OCI-LY3 (cell line): ENCODE measurements around the gene HDAC4.

Experiments
- H2AFZ ChIP-seq: fragments of 200-600, 300-600 bp; shearing (Covaris generic); 2 replicates; pipeline ENCODE4 v1.6.0; 2014; ENCODE audit warnings: antibody characterized with exemption, low read depth, low read length
- H3K27ac ChIP-seq: fragments of 200-600, 300-600 bp; sonication (generic); 2 replicates; pipeline ENCODE4 v1.5.1; 2014; ENCODE audit warnings: mild to moderate bottlenecking, low read length, moderate library complexity, mixed read lengths
- H3K27me3 ChIP-seq: fragments of 200-600, 300-600 bp; sonication (generic); 2 replicates; pipeline ENCODE4 v1.6.1; 2014; ENCODE audit warnings: low read depth, low read length, mixed read lengths
- H3K36me3 ChIP-seq: fragments of 200-600, 300-600 bp; sonication (generic); replicated peaks from 2 replicates; pipeline ENCODE3; 2014; ENCODE audit warnings: low read depth, low read length, mixed read lengths
- H3K4me1 ChIP-seq: fragments of 300-600, 200-600 bp; sonication (generic); 2 replicates; pipeline ENCODE4 v1.6.1; 2014; ENCODE audit warnings: low read length, mixed read lengths
- H3K4me2 ChIP-seq: fragments of 200-600, 300-600 bp; sonication (generic); 2 replicates; pipeline ENCODE4 v1.6.1; 2014; ENCODE audit warnings: low read length, mixed read lengths
- H3K4me3 ChIP-seq: fragments of 300-600, 200-600 bp; sonication (generic); 2 replicates; pipeline ENCODE4 v1.5.1; 2014; ENCODE audit warnings: antibody characterized with exemption, mild to moderate bottlenecking, low read length, moderate library complexity
- H3K79me2 ChIP-seq: fragments of 300-600, 200-600 bp; shearing (Covaris generic); 2 replicates; pipeline ENCODE4 v1.6.1; 2014; ENCODE audit warnings: mild to moderate bottlenecking, low read length, mixed read lengths
- H3K9ac ChIP-seq: fragments of 300-600, 200-600 bp; shearing (Covaris generic); 2 replicates; pipeline ENCODE4 v1.6.0; 2014; ENCODE audit warnings: mild to moderate bottlenecking, low read length, moderate library complexity
- H3K9me3 ChIP-seq: fragments of 200-600, 300-600 bp; shearing (Covaris generic); 2 replicates; pipeline ENCODE4 v1.6.1; 2014; ENCODE audit warnings: low read length, mixed read lengths; ENCODE audit not compliant: insufficient read depth
- H4K20me1 ChIP-seq: fragments of 200-600, 300-600 bp; sonication (generic); 2 replicates; pipeline ENCODE4 v1.6.1; 2016; ENCODE audit warnings: low read length, mixed read lengths; ENCODE audit not compliant: insufficient read depth
- CTCF ChIP-seq: fragments of 200-600, 300-600 bp; sonication (generic); IDR thresholded peaks from 2 replicates; pipeline ENCODE4 v1.5.1; 2014; ENCODE audit warnings: antibody characterized with exemption, low read length, low read depth
- EZH2phosphoT487 ChIP-seq: fragments of 200-600 bp; shearing (Covaris generic); IDR thresholded peaks from 2 replicates; pipeline ENCODE4 v1.6.1; 2018; ENCODE audit warnings: antibody characterized with exemption, mixed run types, low read depth

HDAC4 gene

GRCh38 chr2:239095460-239096081, 305.2 kb downstream of the HDAC4 start:
- Histone ChIP-seq H3K9me3 (no peaks in the 10 kb centered on the region), H3K4me3 (no peak overlapping the region), H3K27ac (no peak overlapping the region), H2AFZ (no peak overlapping the region), H3K27me3 (no peaks in the 10 kb centered on the region), H3K79me2 (no peaks in the 10 kb centered on the region), H4K20me1 (no peaks in the 10 kb centered on the region), H3K4me2 (no peak overlapping the region), H3K9ac (no peak overlapping the region), H3K36me3 (no peaks in the 10 kb centered on the region), H3K4me1 (no peaks in the 10 kb centered on the region)
- TF ChIP-seq CTCF (no peak), EZH2phosphoT487 (no peak)

GRCh38 chr2:239094867-239095266, 306.0 kb downstream of the HDAC4 start:
- Histone ChIP-seq H4K20me1 (no peaks in the 10 kb centered on the region), H3K9me3 (no peaks in the 10 kb centered on the region), H3K4me2 (no peak overlapping the region), H3K27me3 (no peaks in the 10 kb centered on the region), H2AFZ (no peak overlapping the region), H3K79me2 (no peaks in the 10 kb centered on the region), H3K27ac (no peak overlapping the region), H3K9ac (no peak overlapping the region), H3K4me1 (no peaks in the 10 kb centered on the region), H3K36me3 (no peaks in the 10 kb centered on the region), H3K4me3 (no peak overlapping the region)
- TF ChIP-seq CTCF (no peak), EZH2phosphoT487 (no peak)

- Histone ChIP-seq H3K4me2 (no peak overlapping the region), H3K4me1 (no peaks in the 10 kb centered on the region), H3K9me3 (no peaks in the 10 kb centered on the region), H3K36me3 (no peaks in the 10 kb centered on the region), H4K20me1 (no peaks in the 10 kb centered on the region), H3K27me3 (no peaks in the 10 kb centered on the region), H3K9ac (no peak overlapping the region), H3K4me3 (no peak overlapping the region), H2AFZ (no peak overlapping the region), H3K79me2 (no peaks in the 10 kb centered on the region), H3K27ac (no peak overlapping the region)
- no peak for TF ChIP-seq EZH2phosphoT487
- no peak for TF ChIP-seq CTCF
These were observed 306.9 kb downstream of the HDAC4 start for GRCh38 chr2:239093952-239094351.

GRCh38 chr2:239093542-239093941, 307.3 kb downstream of the HDAC4 start:
- no peak overlapping the region for H3K9ac ChIP-seq
- no peak overlapping the region for H3K4me2 ChIP-seq
- no peak overlapping the region for H3K4me3 ChIP-seq

More at GRCh38 chr2:239093542-239093941, 307.3 kb downstream of the HDAC4 start:
- Histone ChIP-seq H3K27ac (no peak overlapping the region), H4K20me1 (no peaks in the 10 kb centered on the region), H2AFZ (no peak overlapping the region), H3K36me3 (no peaks in the 10 kb centered on the region), H3K9me3 (no peaks in the 10 kb centered on the region), H3K27me3 (no peaks in the 10 kb centered on the region), H3K4me1 (no peaks in the 10 kb centered on the region), H3K79me2 (no peaks in the 10 kb centered on the region)
- TF ChIP-seq EZH2phosphoT487 (no peak), CTCF (no peak)
